Astrocyte of the cerebellum (primary cell): ENCODE measurements around the gene CYP4F2.
"Not testable (repeated sequence)": the region's sequence is repeated elsewhere in the genome, so short reads cannot be mapped to it uniquely, and the experiment has no call there.

ENCODE experiments used
- DNase-seq: peaks from one replicate; pipeline ENCODE4 v3.0.0-alpha.2; 2011; ENCODE audit warnings: low read depth
- H3K4me3 ChIP-seq: 2 replicates; pipeline ENCODE4 v1.5.1; 2011; ENCODE audit warnings: mild to moderate bottlenecking, low read depth, low read length, moderate library complexity
- CTCF ChIP-seq: IDR thresholded peaks from 2 replicates; pipeline ENCODE4 v1.5.1; 2012; ENCODE audit warnings: low read length, low read depth, moderate library complexity, mild to moderate bottlenecking; ENCODE audit errors: missing control alignments
- in situ Hi-C: cut with HindIII; loops from 2 replicates; pipeline ENCODE4 v1.10.0; 2017; ENCODE audit warnings: low sequenced_read_pairs

Gene CYP4F2

GRCh38 chr19:15874821-15875474 lies 22.9 kb downstream of the CYP4F2 start:
- DNase-seq: no peak
- H3K4me3 ChIP-seq: no peak overlapping the region
- TF ChIP-seq CTCF: no peak
- in situ Hi-C loops: no loop called here

GRCh38 chr19:15873771-15874170 lies 24.1 kb downstream of the CYP4F2 start:
- in situ Hi-C loops, DNase-seq, H3K4me3 ChIP-seq: not testable (repeated sequence)

GRCh38 chr19:15871570-15871969 lies 26.3 kb downstream of the CYP4F2 start:
- in situ Hi-C loops: no loop called here
- TF ChIP-seq CTCF: no peak
- no peak overlapping the region for H3K4me3 ChIP-seq
- no peak for DNase-seq

GRCh38 chr19:15869873-15870272 lies 28.0 kb downstream of the CYP4F2 start:
- in situ Hi-C loops: no loop called here
- no peak for DNase-seq
- no peak for TF ChIP-seq CTCF
- no peak overlapping the region for H3K4me3 ChIP-seq

- no peak for DNase-seq
- in situ Hi-C loops: no loop called here
Measured at GRCh38 chr19:15869109-15869555, 28.7 kb downstream of the CYP4F2 start.

GRCh38 chr19:15866636-15867035 lies 31.2 kb downstream of the CYP4F2 start:
- no peak for TF ChIP-seq CTCF
- H3K4me3 ChIP-seq: no peak overlapping the region
- in situ Hi-C loops: no loop called here
- DNase-seq: no peak

More at GRCh38 chr19:15869109-15869555, 28.7 kb downstream of the CYP4F2 start:
- H3K4me3 ChIP-seq: no peak overlapping the region
- TF ChIP-seq CTCF: peak; percentile 46

- no peak overlapping the region for H3K4me3 ChIP-seq
- TF ChIP-seq CTCF: no peak
- in situ Hi-C loops: no loop called here
- DNase-seq: no peak
Measured at GRCh38 chr19:15864824-15865223, 33.0 kb downstream of the CYP4F2 start.
